Measurements from ENCODE around the gene PUS3.

DNA sequence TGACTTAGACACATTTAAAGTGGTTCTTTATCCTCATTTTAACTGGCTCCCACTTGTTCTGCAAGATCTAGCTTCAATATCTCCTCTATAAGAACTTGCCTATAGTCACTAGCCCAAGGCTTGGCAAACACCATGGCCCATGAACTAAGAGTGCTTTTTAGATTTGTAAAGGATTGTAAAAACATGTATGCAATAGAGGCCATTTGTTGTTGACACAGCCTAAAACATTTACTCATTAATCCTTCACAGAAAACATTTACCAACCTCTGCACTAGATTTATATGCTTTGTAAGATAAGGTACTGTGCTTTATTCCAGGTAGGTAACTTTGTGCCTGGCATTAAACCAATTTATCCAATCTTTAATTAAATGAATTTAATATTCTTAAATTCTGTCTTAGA lies 10.0 kb downstream of the PUS3 start:
- TF ChIP-seq POLR2A (IDR thresholded peaks at IDR 0.05; ENCODE audit: low read length) (no peak), GATA1 (IDR thresholded peaks at IDR 0.05; ENCODE audit: low read depth, low read length) (no peak)
